WTC11 (cell line): ENCODE data around the gene OTOGL.

ENCODE experiments used
- TEAD4 ChIP-seq: sonication (generic); formaldehyde crosslinking; IDR thresholded peaks from 2 replicates; pipeline ENCODE4 v1.8.0; 2022; ENCODE audit warnings: mild to moderate bottlenecking, missing genetic modification reagents
- TF ChIP-seq, protein P1 (sequence below): fragments of 200-600 bp; IDR thresholded peaks from 2 replicates; pipeline ENCODE4 v1.8.0; 2022; ENCODE audit warnings: antibody characterized with exemption
- TF ChIP-seq, protein P2 (sequence below): sonication (generic); formaldehyde crosslinking; IDR thresholded peaks from 2 replicates; pipeline ENCODE4 v1.8.1; 2023; ENCODE audit warnings: mild to moderate bottlenecking, missing genetic modification reagents, moderate library complexity

DNA sequence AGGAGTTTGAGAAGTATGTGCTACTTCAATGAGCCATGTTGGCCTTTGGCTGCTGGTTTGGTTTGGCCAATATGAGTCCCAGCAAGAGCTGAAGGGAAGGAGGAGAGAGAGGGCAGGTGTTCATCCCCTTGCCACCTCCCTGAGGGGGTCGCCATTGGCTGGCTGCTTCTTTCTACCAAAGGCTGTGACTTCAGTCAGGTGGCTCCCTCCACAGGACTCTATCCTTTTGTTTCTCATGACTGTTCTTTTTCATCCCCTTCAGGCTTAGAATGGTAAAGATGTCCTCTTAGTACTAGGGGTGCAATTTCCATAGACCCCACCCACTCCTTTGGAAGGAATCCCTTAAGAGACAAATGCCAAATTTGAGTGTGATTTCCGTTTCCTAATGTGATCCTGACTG, 31.2 kb upstream of the OTOGL start:
- TF ChIP-seq, protein P1, sequence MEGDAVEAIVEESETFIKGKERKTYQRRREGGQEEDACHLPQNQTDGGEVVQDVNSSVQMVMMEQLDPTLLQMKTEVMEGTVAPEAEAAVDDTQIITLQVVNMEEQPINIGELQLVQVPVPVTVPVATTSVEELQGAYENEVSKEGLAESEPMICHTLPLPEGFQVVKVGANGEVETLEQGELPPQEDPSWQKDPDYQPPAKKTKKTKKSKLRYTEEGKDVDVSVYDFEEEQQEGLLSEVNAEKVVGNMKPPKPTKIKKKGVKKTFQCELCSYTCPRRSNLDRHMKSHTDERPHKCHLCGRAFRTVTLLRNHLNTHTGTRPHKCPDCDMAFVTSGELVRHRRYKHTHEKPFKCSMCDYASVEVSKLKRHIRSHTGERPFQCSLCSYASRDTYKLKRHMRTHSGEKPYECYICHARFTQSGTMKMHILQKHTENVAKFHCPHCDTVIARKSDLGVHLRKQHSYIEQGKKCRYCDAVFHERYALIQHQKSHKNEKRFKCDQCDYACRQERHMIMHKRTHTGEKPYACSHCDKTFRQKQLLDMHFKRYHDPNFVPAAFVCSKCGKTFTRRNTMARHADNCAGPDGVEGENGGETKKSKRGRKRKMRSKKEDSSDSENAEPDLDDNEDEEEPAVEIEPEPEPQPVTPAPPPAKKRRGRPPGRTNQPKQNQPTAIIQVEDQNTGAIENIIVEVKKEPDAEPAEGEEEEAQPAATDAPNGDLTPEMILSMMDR, result no peak
- TF ChIP-seq TEAD4 (CRISPR knock-in tag), result no peak
- TF ChIP-seq, protein P2, sequence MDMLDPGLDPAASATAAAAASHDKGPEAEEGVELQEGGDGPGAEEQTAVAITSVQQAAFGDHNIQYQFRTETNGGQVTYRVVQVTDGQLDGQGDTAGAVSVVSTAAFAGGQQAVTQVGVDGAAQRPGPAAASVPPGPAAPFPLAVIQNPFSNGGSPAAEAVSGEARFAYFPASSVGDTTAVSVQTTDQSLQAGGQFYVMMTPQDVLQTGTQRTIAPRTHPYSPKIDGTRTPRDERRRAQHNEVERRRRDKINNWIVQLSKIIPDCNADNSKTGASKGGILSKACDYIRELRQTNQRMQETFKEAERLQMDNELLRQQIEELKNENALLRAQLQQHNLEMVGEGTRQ (CRISPR knock-in tag), result 0 out of 2 replicates have a peak, but pooled peaks have one; percentile 18
